NCI-H128 (cell line): ENCODE results near the gene CEP112.

Source experiments
- DNase-seq: peaks from one replicate; lab custom pipeline; 2025; ENCODE audit not compliant: unreplicated experiment; lab: John Stamatoyannopoulos, UW

Gene CEP112

GRCh38 chr17:65893692-65894279 is 298.1 kb downstream of the CEP112 start:
- DNase-seq = no peak

- DNase-seq = no peak
Observed at GRCh38 chr17:65892912-65893377, 299.0 kb downstream of the CEP112 start.

- no peak for DNase-seq
Observed at GRCh38 chr17:65891231-65891735, 300.6 kb downstream of the CEP112 start.

- DNase-seq = no peak
Observed at GRCh38 chr17:65888649-65889048, 303.3 kb downstream of the CEP112 start.

GRCh38 chr17:65886315-65887245 is 305.4 kb downstream of the CEP112 start:
- no peak for DNase-seq

- DNase-seq = no peak
Observed at GRCh38 chr17:65885541-65886312, 306.2 kb downstream of the CEP112 start.

GRCh38 chr17:65876985-65877384 is 314.9 kb downstream of the CEP112 start:
- no peak for DNase-seq

- no peak for DNase-seq
Observed at GRCh38 chr17:65868881-65869280, 323.1 kb downstream of the CEP112 start.

- no peak for DNase-seq
Observed at GRCh38 chr17:65867014-65867413, 324.9 kb downstream of the CEP112 start.

GRCh38 chr17:65865715-65866425 is 326.1 kb downstream of the CEP112 start:
- no peak for DNase-seq

- DNase-seq = no peak
Observed at GRCh38 chr17:65864394-65864793, 327.5 kb downstream of the CEP112 start.

GRCh38 chr17:65857718-65858117 is 334.2 kb downstream of the CEP112 start:
- no peak for DNase-seq

GRCh38 chr17:65856865-65857264 is 335.1 kb downstream of the CEP112 start:
- no peak for DNase-seq

GRCh38 chr17:65855675-65856074 is 336.3 kb downstream of the CEP112 start:
- no peak for DNase-seq

- DNase-seq = no peak
Observed at GRCh38 chr17:65855245-65855644, 336.7 kb downstream of the CEP112 start.

- no peak for DNase-seq
Observed at GRCh38 chr17:65853816-65854215, 338.1 kb downstream of the CEP112 start.

- DNase-seq = no peak
Observed at GRCh38 chr17:65852911-65853310, 339.0 kb downstream of the CEP112 start.

- DNase-seq = no peak
Observed at GRCh38 chr17:65851965-65852736, 339.8 kb downstream of the CEP112 start.

- DNase-seq = no peak
Observed at GRCh38 chr17:65850486-65850885, 341.4 kb downstream of the CEP112 start.

GRCh38 chr17:65848751-65849150 is 343.2 kb downstream of the CEP112 start:
- DNase-seq = no peak
